Mesangial cell (primary cell): ENCODE measurements around the gene TMEM86B. TPM values are rescaled to one million over a fixed set of nuclear protein-coding genes. Genes with fewer than 3 reads are reported as not detected.

ENCODE experiments used
- total RNA-seq: library from RNA; depleted of rRNA; stranded (reverse); fragments of >200 nt; gene quantifications from 2 replicates; pipeline ENCODE4 v1.2.3, GENCODE V29; 2015

Gene TMEM86B, protein sequence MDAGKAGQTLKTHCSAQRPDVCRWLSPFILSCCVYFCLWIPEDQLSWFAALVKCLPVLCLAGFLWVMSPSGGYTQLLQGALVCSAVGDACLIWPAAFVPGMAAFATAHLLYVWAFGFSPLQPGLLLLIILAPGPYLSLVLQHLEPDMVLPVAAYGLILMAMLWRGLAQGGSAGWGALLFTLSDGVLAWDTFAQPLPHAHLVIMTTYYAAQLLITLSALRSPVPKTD
- 2.4 TPM in 2 replicates for total RNA-seq

DNA sequence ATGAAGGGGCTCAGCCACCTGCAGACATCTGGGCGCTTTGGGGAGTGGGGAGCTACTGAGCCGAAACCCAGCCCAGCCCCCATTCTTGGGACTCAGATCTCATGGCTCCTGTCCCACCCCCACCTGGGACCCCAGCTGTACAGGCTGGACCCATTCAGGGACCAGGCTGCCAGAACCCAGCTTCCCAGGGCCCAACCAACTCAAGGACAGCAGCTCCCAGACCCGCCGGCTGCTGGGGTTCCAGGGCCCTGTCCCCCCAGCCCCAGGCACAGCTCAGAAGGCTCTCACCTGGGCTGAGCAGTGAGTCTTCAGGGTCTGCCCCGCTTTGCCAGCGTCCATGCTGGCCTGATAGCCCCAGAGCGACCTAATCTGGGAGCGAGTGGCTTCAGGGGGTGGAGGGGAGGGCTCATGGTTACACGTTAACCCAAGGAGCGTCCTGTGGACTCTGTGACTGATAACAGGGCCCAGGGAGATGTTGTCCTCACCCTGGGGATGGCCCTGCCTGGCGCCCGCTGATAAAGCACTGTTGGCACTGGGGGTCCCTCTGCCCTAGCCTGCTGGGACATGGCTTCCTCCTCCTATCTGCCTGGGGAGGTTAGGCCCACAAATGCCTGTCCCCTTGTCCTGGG is at the start of gene TMEM86B:
Gene TMEM86B, minus strand, starts transcription at position 361 of the 629 bp plus-strand sequence. Its CDS starts 22 bp downstream, at position 339.

GRCh38 chr19:55258828-55259539 is 30.4 kb upstream of the TMEM86B start, which contains the start of gene PPP6R1:
PPP6R1 (minus strand) TSS chr19:55259017; CDS start chr19:55247103, 11,914 bp downstream.

DNA sequence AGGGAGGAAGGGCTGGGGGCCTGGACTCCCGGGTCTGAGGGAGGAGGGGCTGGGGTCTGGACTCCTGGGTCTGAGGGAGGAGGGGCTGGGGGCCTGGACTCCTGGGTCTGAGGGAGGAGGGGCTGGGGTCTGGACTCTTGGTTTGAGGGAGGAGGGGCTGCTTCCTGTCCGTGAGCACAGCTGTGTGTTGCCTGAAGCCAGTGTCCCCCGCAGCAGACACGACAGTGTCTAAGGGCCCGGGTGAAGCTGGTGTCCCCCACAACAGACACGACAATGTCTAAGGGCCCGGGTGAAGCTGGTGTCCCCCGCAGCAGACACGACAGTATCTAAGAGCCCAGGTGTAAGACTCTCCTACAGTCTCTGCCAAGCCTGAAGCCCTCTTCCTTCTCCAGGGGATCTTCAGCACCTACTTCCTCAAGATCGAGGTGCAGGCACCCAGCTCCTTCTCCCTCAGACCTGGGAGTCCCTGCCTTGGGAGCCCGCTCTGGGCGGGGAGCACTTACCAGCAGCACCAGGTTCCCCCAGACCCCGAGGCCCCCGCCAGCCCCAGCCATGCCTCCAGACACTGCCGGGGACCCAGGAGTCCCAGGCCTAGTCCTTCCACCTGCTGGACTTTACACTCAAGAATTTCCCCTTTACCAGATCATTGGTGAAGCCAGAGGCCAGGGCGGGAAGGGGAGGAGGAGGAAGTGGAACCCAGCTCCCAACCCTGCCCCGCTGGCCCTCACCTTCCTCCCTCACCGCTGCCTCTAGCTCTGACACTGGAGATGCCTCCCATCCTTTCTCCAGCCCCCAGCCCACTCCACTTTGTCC is 19.5 kb downstream of the TMEM86B start, which contains the start of gene PTPRH:
Gene PTPRH, minus strand, starts transcription at position 622 of the 813 bp plus-strand sequence. Its CDS starts 68 bp downstream, at position 554.

DNA sequence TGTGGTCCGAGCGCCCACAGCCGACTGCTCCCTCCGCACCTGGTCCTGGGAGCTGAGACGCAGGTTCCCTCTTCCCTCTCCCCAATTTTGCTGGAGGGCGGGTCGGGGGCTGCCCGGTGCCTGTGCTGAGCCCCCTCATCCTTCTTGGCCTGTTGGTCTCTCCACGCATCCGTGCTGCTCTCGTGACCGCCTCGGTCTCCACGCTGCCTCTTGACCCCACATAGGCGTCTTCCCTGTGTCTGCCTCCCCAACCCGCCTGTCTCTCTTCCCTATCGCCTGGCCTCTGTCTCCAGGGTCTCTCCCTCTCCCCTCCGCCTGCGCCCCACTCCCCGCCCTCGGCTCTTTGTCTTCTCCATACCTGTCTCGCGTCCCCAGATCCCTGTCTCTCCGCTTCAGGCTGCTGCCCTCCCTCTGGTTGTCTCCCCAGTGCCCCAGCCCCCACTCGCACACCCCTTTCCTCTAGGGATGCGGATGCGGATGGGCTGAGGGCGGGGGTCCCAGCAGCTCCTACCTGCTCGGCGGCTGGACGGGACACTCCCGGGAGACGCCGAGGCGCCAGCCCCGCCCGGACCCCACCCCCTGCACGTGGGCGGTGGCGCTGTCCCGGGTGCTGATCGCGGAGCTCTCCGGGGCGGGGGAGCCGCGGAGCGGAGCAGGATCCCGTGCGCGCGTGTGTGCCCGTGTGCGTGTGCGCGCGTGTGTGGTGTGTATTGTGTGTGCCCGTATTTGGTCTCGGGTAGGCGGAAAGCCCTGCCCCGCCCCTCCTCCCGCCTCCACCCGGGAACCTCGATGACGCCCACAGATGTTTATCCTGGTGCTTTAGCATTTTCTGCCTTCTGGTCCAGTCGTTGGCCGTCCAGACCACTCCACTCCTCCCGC is 48.7 kb downstream of the TMEM86B start, which contains the start of gene SYT5:
Gene SYT5, minus strand, starts transcription at position 684 of the 879 bp plus-strand sequence. CDS start 1,248 bp downstream, outside the sequence.

Other genes with a start within 250 kb of the TMEM86B start
- gene GP6, start 190.5 kb downstream of the TMEM86B start, total RNA-seq = 0.13 TPM in 1 of 2 replicates, not detected in the other
- gene RDH13, start 165.6 kb downstream of the TMEM86B start, total RNA-seq = 7.7 and 16.2 TPM in 2 replicates
- gene EPS8L1, start 152.9 kb downstream of the TMEM86B start, total RNA-seq = 6.0 and 30.7 TPM in 2 replicates
- 65.5 and 69.6 TPM in 2 replicates for gene PPP1R12C, start 111.1 kb downstream of the TMEM86B start, total RNA-seq
- 0.65 and 5.2 TPM in 2 replicates for gene TNNT1, start 79.6 kb downstream of the TMEM86B start, total RNA-seq
- gene TNNI3, start 71.0 kb downstream of the TMEM86B start, total RNA-seq = 1.9 TPM in 1 of 2 replicates, not detected in the other
- gene DNAAF3, start 62.1 kb downstream of the TMEM86B start, total RNA-seq = 0.65 and 6.7 TPM in 2 replicates
- 0.38 TPM in 1 of 2 replicates, not detected in the other for gene SYT5, start 48.5 kb downstream of the TMEM86B start, total RNA-seq
- 0.81 and 3.7 TPM in 2 replicates for gene PTPRH, start 19.3 kb downstream of the TMEM86B start, total RNA-seq
- 56.5 and 70.4 TPM in 2 replicates for gene PPP6R1, start 30.3 kb upstream of the TMEM86B start, total RNA-seq
- 45.9 and 63.2 TPM in 2 replicates for gene HSPBP1, start 51.3 kb upstream of the TMEM86B start, total RNA-seq
- 5.7 and 7.8 TPM in 2 replicates for gene BRSK1, start 55.2 kb upstream of the TMEM86B start, total RNA-seq
- not detected in 2 replicates for gene TMEM150B, start 96.6 kb upstream of the TMEM86B start, total RNA-seq
- gene KMT5C, start 111.1 kb upstream of the TMEM86B start, total RNA-seq = 9.9 and 14.8 TPM in 2 replicates
- gene COX6B2, start 126.0 kb upstream of the TMEM86B start, total RNA-seq = 1.0 TPM in 1 of 2 replicates, not detected in the other
- gene GARIN5B, start 134.5 kb upstream of the TMEM86B start, total RNA-seq = 0.13 TPM in 1 of 2 replicates, not detected in the other
- 3.3 and 25.3 TPM in 2 replicates for gene IL11, start 141.7 kb upstream of the TMEM86B start, total RNA-seq
- gene TMEM190, start 148.1 kb upstream of the TMEM86B start, total RNA-seq = 1.8 TPM in 1 of 2 replicates, not detected in the other
- 1.5 and 3.3 TPM in 2 replicates for gene TMEM238, start 155.5 kb upstream of the TMEM86B start, total RNA-seq
- gene RPL28, start 157.2 kb upstream of the TMEM86B start, total RNA-seq = 446 and 474 TPM in 2 replicates
- 61.7 and 400 TPM in 2 replicates for gene UBE2S, start 179.0 kb upstream of the TMEM86B start, total RNA-seq
- gene SHISA7, start 214.5 kb upstream of the TMEM86B start, total RNA-seq = under 0.01 TPM in 1 of 2 replicates, not detected in the other
- 102 and 133 TPM in 2 replicates for gene ISOC2, start 232.9 kb upstream of the TMEM86B start, total RNA-seq
- gene C19orf85, start 236.0 kb upstream of the TMEM86B start, total RNA-seq = not detected in 2 replicates
- 8.8 and 19.0 TPM in 2 replicates for gene ZNF628, start 247.9 kb upstream of the TMEM86B start, total RNA-seq